H1 (cell line): ENCODE results near the gene CD99. TPM values are rescaled to one million over a fixed set of nuclear protein-coding genes. Genes with fewer than 3 reads are reported as not detected.

Experiments used
- GABPA ChIP-seq: IDR thresholded peaks from 2 replicates; pipeline ENCODE4 v1.6.1; 2011; ENCODE audit warnings: mild to moderate bottlenecking, low read length, moderate library complexity, borderline replicate concordance; ENCODE audit not compliant: insufficient read depth
- SP2 ChIP-seq: IDR thresholded peaks from 2 replicates; pipeline ENCODE4 v1.6.1; 2012; ENCODE audit warnings: mild to moderate bottlenecking, low read length, inconsistent platforms
- TAF7 ChIP-seq: optimal IDR thresholded peaks from 2 replicates; pipeline ENCODE3; 2011; ENCODE audit warnings: low read depth, mild to moderate bottlenecking, inconsistent platforms, low read length, moderate library complexity, borderline replicate concordance
- polyA plus RNA-seq, 7 experiments: library from polyadenylated mRNA; depleted of rRNA in 3 of 7; stranded (reverse) in 5 of 7; unstranded in 2 of 7; fragments of >200 nt in 5 of 7; fragments of 200-250 nt in 2 of 7; gene quantifications; 1 replicate in 5 of 7; 2 replicates in 1 of 7; 4 replicates in 1 of 7; pipeline versions ENCODE4 v1.2.1 to v1.2.3, GENCODE V29; 2011 to 2013; ENCODE audit warnings: missing spikeins in 2 of 7, mixed read lengths in 2 of 7
- total RNA-seq: library from RNA; stranded (reverse); fragmentation: NEBNext Ultra II Directional; extraction: Animal tissue kit (Norgen Biotek cat#: 25700); gene quantifications from 2 replicates; pipeline ENCODE4 v1.2.1, GENCODE V29; 2021

The CD99 gene
- total and polyA plus RNA-seq, 2 of the 8 experiments (the other 6 are each of a cell fraction or from before 2014, with no cell fraction given): 30.1 to 47.8 TPM

DNA sequence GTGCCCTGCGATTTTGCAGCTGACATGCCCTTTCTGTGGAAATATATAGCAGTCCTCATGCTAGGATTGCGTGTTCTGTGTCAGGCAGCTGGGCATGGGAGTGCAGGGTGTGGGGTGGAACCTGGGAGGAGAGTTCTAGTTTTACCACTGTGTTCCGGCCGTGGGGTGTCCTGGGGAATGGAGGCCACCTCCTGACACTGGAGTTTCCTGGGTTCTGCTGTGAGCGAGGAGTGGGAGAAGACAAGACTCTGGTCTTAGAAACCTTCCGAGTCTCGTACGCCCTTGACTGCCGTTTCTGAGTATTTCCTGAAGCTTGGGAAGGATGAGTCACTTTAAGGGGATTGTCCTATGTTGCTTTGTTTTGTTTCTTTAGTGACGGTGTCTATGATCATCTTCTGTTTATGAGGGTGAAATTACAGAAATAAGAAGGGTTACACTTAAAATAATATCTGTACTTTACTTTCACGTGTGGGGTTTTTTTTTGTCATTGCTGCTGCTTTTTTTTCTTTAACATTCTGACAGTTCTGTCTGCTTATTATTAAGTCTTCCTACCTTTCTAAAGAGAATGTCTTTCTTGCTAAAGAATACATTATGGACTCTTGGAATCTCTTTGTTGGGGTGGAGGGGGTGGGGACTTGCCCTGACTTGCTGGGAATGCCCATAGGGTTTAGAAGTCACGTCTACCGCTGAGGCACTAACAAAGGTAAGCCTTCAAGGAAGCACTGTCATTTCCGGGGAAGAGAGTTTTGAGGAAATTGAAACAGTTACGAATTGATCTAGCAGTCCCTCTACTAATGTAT is 19.1 kb downstream of the CD99 start (continued):
- TF ChIP-seq TAF7 (no peak), SP2 (no peak), GABPA (no peak)
